Measurements from ENCODE around the gene SDE2. TPM values are rescaled to one million over a fixed set of nuclear protein-coding genes. Genes with fewer than 3 reads are reported as not detected.

Gene SDE2
- total and polyA plus RNA-seq, 10 of the 15 experiments (the other 5 are each of a cell fraction or from before 2014, with no cell fraction given): 2.7 to 19.4 (median 12.6) TPM

DNA sequence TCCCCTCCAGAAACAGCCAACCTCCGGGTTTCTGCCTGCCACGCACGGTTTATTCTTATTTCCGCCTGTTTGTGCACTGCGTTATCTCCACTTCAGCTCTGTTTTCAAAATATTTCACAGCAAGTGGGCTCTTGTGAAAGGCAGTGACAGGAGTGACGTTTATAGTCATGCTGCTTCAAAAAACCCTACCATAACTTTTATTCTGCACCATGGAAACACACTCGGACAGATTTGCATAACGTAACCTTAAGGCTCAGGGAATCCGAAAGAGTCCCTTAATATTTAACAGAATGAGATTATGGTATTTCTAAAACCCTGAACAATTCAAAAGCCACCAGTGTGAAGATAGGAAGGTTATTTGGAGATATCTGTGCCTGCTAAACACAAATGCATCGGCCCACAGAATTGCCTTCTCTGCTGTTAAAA is 782 bp upstream of the SDE2 start:
- intact Hi-C loops (cut with micrococcal nuclease; ENCODE audit: unreplicated experiment): loop anchor here (1.0 to 10.0 kb wide), 4 partner anchors 29 to 1265 kb away; partner anchors contain the start of gene H3-3A
- Histone ChIP-seq H3K27ac (ENCODE audit: control insufficient read depth, insufficient read depth) (peak overlapping the region; percentile 97), H3K36me3 (ENCODE audit: control insufficient read depth in 2 of 2, insufficient read depth in 2 of 2, low read length in 1 of 2) (0 out of 4 replicates have a peak, but pooled peaks cover 0 to 2% of the 10 kb centered on the region in 2 experiments), H3K4me1 (ENCODE audit: control insufficient read depth, insufficient read depth, low read length) (peaks cover 42% of the 10 kb centered on the region), H3K27me3 (replicated peaks in 1 of 2; ENCODE audit: control insufficient read depth in 2 of 2, insufficient read depth in 2 of 2, low read length in 1 of 2) (no peaks in the 10 kb centered on the region), H3K9me3 (replicated peaks; ENCODE audit: control insufficient read depth, insufficient read depth, low read length) (peaks cover 2% of the 10 kb centered on the region; the same call in 2 of the 3 replicates), H3K79me2 (ENCODE audit: control insufficient read depth, insufficient read depth, low read length) (peaks cover 43% of the 10 kb centered on the region), H3K9ac (ENCODE audit: control insufficient read depth, insufficient read depth, low read length) (peak overlapping the region; percentile 91), H3K4me3 (peak overlapping the region; percentile 72), H4K20me1 (ENCODE audit: control insufficient read depth, insufficient read depth) (no peaks in the 10 kb centered on the region; the same call in 1 of the 2 replicates), H3K4me2 (ENCODE audit: control insufficient read depth, insufficient read depth) (peak overlapping the region; percentile 88), H2AFZ (ENCODE audit: control insufficient read depth, low read depth, low read length) (no peak overlapping the region; the same call in 1 of the 2 replicates)
- ATAC-seq: peak; percentile 71
- WGBS (ENCODE audit: insufficient coverage, insufficient replicate concordance, low lambda C conversion rate, missing lambda C conversion rate): 0% methylated on average over 10 of the region's 10 CpGs
- peak; percentile 74 for DNase-seq (ENCODE audit: low read depth, low spot score)
- TSS peak; percentile 100 for BruUV-seq (replicated peaks)
- ChIA-PET POLR2A (interaction anchor here (0.6 to 6.2 kb wide), 24 partner anchors 9 to 576 kb away, joined by 3 to 74 read pairs (median 4); partner anchors contain the start of genes H3-3A, LBR, LIN9 and TMEM63A), RAD21 (ENCODE audit: unreplicated experiment) (interaction anchor here (0.6 to 1.7 kb wide), 11 partner anchors 9 to 125 kb away, joined by 3 to 22 read pairs (median 5); partner anchors contain the start of gene H3-3A), CTCF (interaction anchor here (0.7 to 7.2 kb wide), 11 partner anchors 9 to 222 kb away, joined by 3 to 61 read pairs (median 5); partner anchors contain the start of genes H3-3A and SRP9), SMC1A (ENCODE audit: uncharacterized antibody, unreplicated experiment) (interaction anchor here (0.7 to 3.0 kb wide), 14 partner anchors 9 to 125 kb away, joined by 3 to 25 read pairs (median 4); partner anchors contain the start of gene H3-3A)
- in situ Hi-C loops (cut with MboI): no loop called here
- peak; percentile 31 for FAIRE-seq
- 0 out of 2 replicates have a peak, but pooled peaks have one; percentile 10 for TF ChIP-seq MYB (IDR thresholded peaks at IDR 0.05; ENCODE audit: borderline replicate concordance, low read depth, low read length)
- peak; percentile 26; the same call in 1 of the 2 replicates for TF ChIP-seq ASH2L (IDR thresholded peaks at IDR 0.05; ENCODE audit: borderline replicate concordance, low read depth)
- TF ChIP-seq, protein P1, sequence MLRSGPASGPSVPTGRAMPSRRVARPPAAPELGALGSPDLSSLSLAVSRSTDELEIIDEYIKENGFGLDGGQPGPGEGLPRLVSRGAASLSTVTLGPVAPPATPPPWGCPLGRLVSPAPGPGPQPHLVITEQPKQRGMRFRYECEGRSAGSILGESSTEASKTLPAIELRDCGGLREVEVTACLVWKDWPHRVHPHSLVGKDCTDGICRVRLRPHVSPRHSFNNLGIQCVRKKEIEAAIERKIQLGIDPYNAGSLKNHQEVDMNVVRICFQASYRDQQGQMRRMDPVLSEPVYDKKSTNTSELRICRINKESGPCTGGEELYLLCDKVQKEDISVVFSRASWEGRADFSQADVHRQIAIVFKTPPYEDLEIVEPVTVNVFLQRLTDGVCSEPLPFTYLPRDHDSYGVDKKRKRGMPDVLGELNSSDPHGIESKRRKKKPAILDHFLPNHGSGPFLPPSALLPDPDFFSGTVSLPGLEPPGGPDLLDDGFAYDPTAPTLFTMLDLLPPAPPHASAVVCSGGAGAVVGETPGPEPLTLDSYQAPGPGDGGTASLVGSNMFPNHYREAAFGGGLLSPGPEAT (IDR thresholded peaks at IDR 0.05; ENCODE audit: low read depth): peak; percentile 7; the same call in 1 of the 2 replicates
- no peak for TF ChIP-seq PML (IDR thresholded peaks at IDR 0.05; ENCODE audit: low read length)
- no peak for TF ChIP-seq TARDBP (IDR thresholded peaks at IDR 0.05; ENCODE audit: borderline replicate concordance)
- TF ChIP-seq YBX1 (IDR thresholded peaks at IDR 0.05): no peak
- TF ChIP-seq FOXK2 (IDR thresholded peaks at IDR 0.05): no peak
- peak; percentile 55 for TF ChIP-seq CREB1 (IDR thresholded peaks at IDR 0.05; ENCODE audit: low read depth)
- no peak for TF ChIP-seq HDGF (IDR thresholded peaks at IDR 0.05)
- no peak for TF ChIP-seq KDM1A (IDR thresholded peaks at IDR 0.05; ENCODE audit: borderline replicate concordance)
- TF ChIP-seq, protein P2, sequence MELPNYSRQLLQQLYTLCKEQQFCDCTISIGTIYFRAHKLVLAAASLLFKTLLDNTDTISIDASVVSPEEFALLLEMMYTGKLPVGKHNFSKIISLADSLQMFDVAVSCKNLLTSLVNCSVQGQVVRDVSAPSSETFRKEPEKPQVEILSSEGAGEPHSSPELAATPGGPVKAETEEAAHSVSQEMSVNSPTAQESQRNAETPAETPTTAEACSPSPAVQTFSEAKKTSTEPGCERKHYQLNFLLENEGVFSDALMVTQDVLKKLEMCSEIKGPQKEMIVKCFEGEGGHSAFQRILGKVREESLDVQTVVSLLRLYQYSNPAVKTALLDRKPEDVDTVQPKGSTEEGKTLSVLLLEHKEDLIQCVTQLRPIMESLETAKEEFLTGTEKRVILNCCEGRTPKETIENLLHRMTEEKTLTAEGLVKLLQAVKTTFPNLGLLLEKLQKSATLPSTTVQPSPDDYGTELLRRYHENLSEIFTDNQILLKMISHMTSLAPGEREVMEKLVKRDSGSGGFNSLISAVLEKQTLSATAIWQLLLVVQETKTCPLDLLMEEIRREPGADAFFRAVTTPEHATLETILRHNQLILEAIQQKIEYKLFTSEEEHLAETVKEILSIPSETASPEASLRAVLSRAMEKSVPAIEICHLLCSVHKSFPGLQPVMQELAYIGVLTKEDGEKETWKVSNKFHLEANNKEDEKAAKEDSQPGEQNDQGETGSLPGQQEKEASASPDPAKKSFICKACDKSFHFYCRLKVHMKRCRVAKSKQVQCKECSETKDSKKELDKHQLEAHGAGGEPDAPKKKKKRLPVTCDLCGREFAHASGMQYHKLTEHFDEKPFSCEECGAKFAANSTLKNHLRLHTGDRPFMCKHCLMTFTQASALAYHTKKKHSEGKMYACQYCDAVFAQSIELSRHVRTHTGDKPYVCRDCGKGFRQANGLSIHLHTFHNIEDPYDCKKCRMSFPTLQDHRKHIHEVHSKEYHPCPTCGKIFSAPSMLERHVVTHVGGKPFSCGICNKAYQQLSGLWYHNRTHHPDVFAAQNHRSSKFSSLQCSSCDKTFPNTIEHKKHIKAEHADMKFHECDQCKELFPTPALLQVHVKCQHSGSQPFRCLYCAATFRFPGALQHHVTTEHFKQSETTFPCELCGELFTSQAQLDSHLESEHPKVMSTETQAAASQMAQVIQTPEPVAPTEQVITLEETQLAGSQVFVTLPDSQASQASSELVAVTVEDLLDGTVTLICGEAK (IDR thresholded peaks at IDR 0.05; ENCODE audit: borderline replicate concordance): no peak
- TF ChIP-seq, protein P3, sequence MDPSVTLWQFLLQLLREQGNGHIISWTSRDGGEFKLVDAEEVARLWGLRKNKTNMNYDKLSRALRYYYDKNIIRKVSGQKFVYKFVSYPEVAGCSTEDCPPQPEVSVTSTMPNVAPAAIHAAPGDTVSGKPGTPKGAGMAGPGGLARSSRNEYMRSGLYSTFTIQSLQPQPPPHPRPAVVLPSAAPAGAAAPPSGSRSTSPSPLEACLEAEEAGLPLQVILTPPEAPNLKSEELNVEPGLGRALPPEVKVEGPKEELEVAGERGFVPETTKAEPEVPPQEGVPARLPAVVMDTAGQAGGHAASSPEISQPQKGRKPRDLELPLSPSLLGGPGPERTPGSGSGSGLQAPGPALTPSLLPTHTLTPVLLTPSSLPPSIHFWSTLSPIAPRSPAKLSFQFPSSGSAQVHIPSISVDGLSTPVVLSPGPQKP (IDR thresholded peaks at IDR 0.05; ENCODE audit: low read depth, low read length): no peak; the same call in 1 of the 2 replicates
- TF ChIP-seq DPF2 (IDR thresholded peaks at IDR 0.05): 0 out of 2 replicates have a peak, but pooled peaks have one; percentile 53
- TF ChIP-seq ZNF207 (IDR thresholded peaks at IDR 0.05; ENCODE audit: borderline replicate concordance): no peak
- TF ChIP-seq CBX5 (IDR thresholded peaks at IDR 0.05; ENCODE audit: low read depth): no peak; the same call in 1 of the 2 replicates
